HG03108 (cell line): ENCODE results near the gene SOX10.
"Not testable (repeated sequence)": the region's sequence is repeated elsewhere in the genome, so short reads cannot be mapped to it uniquely, and the experiment has no call there.

Experiments used
- ATAC-seq: cut with Tn5 transposase; IDR thresholded peaks from one replicate; pipeline ENCODE4 v1.9.1; 2021; ENCODE audit warnings: moderate library complexity; ENCODE audit not compliant: unreplicated experiment

Gene SOX10

DNA sequence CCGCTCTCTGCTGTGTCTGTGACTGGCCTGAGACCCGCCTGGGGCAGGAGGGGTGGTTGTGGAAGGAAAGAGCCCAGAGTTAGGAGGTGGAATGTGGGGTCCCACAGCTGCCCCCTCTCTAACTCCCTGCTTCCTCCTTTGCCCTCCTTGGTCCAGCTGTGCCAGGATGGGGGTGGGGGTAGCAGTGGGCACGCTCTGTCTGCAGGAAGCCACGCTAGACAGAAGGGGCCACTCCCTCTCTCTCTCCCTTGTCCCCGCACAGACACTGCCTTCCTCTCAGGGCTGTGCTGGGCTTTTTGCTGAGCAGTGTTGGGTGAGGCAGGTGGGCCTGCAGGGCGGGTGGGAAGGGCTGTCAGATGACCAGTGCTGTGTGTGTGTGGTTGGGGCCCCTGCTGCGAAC lies 2.0 kb upstream of the SOX10 start:
- ATAC-seq: no peak

GRCh38 chr22:37985751-37986281 lies 1.5 kb upstream of the SOX10 start:
- no peak for ATAC-seq

DNA sequence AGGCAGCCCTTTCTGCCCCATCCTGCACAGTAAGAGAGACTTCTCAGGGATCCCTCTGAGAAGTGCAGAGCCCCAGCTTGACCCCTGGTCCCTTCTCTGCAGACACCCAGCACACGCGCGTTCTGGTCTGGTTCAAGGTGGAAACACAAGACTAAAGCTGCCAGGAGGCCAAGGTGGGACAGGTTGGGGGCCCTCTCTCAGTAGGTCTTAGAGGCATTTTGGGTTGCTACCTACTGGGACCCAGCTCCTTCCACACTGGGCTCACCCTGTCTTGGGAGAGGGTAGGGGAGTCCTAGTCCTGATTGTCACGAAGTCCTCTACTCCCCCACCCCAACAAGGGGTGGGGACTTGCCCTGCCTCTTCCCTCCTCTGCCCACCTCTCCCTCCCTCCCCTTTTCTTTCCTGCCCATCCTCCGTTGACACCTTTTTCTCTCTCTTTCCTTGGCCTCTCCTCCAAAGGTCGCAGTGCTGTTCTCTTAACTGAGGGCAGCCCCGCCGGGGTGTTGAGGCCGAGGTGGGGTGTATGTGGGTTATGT lies 763 bp upstream of the SOX10 start:
- no peak for ATAC-seq

GRCh38 chr22:37982938-37983859 lies 1.2 kb downstream of the SOX10 start:
- no peak for ATAC-seq

DNA sequence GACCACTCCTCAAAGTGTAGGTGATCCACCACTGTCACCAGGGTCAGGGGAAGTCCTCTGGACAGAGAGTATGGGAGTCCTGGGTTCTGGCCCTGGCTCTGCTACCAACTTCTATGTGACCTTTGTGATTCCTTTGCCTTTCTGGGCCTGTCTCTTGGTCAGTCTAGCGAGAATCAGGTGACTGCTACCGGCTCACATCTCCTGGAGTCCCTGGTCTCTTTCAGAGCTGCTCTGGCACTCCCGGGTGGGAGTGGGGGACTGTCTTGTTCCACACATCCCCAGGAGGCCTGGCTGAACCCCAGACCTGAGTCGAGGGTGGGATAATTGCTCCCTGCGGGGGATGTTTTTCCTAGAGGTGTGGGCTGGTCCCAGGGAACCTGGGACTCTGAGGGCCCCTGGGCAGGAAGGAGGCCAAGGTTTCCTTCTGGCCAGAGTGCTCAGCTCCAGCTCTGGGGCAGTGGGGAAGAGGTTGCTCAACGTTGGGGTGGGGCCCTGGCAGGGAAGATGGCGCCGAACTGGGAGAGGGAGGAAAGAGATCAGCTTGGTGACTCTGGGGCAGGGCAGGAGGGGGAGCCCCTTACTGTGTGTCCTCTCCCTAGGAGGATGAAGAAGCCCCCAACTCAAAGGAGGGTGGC lies 2.1 kb downstream of the SOX10 start:
- ATAC-seq: no peak

- no peak for ATAC-seq
Observed at GRCh38 chr22:37981282-37982011, 2.9 kb downstream of the SOX10 start.

DNA sequence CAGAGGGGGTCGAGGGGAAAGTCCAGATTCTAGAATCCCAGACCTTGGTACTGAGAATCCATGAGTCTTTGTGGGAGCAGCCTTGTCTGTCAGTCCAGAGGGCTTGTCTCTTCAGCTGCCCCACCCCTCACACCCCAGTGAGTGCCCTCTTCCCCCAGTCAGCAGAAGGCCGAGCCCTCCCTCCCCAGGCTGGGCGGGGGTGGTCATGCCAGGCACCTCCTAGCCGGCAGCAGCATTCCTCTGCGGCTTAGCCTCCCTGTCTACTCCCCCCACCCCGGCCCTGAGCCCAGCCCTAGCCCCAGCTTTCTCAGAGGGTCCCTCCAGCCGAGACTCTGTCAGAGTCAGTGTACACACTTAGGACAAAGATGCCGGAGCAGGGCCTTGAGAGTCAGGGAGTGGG lies 4.6 kb downstream of the SOX10 start:
- no peak for ATAC-seq

GRCh38 chr22:37976547-37976946 lies 7.8 kb downstream of the SOX10 start:
- ATAC-seq: no peak

GRCh38 chr22:37976022-37976421 lies 8.3 kb downstream of the SOX10 start:
- not testable (repeated sequence) for ATAC-seq

DNA sequence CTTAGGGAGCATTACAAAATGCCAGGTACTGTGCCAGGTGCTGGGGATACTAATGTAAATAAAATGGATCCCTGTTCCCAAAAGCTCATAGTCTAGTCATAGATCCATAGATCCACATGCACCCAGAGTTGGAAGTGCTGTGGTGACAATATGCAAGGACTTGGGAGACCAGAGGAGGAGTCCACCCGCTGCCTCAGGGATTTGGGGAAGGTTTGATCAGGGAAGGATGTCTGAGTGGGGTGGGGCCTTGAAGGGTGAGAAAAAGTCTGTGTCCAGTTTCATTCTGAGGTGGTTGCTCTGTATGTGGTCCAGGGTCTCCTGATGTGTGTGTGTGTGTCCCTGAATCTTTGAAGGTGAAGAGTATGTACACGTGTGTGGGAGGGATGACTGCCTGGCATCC lies 9.2 kb downstream of the SOX10 start:
- no peak for ATAC-seq

GRCh38 chr22:37973271-37974170 lies 10.8 kb downstream of the SOX10 start:
- no peak for ATAC-seq

GRCh38 chr22:37972527-37972926 lies 11.8 kb downstream of the SOX10 start:
- no peak for ATAC-seq

GRCh38 chr22:37971475-37972434 lies 12.6 kb downstream of the SOX10 start:
- no peak for ATAC-seq

- no peak for ATAC-seq
Observed at GRCh38 chr22:37970864-37971263, 13.5 kb downstream of the SOX10 start.

GRCh38 chr22:37968452-37969251 lies 15.7 kb downstream of the SOX10 start:
- ATAC-seq: no peak

GRCh38 chr22:37967637-37968451 lies 16.5 kb downstream of the SOX10 start:
- no peak for ATAC-seq

DNA sequence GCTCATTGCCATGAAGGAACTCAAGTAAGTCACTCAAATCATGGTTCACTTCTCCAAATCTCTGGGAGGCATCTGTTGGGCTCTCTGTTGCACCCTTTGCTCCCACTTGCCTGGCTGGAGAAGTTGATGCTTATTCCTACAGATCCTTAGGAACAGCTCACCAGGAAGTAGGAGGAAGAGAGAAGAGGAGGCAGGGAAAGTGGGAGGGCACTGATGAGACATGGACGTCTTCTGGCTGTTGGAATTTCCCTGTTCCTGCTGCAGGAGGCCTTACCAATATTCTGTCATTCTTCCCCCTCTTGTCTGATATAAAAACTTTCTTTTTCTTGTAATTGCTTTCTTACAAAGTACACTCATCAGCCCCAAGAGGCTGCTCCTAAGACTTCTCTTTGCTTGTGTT lies 17.2 kb downstream of the SOX10 start:
- ATAC-seq: no peak
